ENCODE measurements around the gene PPP1R13B. TPM values are rescaled to one million over a fixed set of nuclear protein-coding genes. Genes with fewer than 3 reads are reported as not detected.

The PPP1R13B gene, protein sequence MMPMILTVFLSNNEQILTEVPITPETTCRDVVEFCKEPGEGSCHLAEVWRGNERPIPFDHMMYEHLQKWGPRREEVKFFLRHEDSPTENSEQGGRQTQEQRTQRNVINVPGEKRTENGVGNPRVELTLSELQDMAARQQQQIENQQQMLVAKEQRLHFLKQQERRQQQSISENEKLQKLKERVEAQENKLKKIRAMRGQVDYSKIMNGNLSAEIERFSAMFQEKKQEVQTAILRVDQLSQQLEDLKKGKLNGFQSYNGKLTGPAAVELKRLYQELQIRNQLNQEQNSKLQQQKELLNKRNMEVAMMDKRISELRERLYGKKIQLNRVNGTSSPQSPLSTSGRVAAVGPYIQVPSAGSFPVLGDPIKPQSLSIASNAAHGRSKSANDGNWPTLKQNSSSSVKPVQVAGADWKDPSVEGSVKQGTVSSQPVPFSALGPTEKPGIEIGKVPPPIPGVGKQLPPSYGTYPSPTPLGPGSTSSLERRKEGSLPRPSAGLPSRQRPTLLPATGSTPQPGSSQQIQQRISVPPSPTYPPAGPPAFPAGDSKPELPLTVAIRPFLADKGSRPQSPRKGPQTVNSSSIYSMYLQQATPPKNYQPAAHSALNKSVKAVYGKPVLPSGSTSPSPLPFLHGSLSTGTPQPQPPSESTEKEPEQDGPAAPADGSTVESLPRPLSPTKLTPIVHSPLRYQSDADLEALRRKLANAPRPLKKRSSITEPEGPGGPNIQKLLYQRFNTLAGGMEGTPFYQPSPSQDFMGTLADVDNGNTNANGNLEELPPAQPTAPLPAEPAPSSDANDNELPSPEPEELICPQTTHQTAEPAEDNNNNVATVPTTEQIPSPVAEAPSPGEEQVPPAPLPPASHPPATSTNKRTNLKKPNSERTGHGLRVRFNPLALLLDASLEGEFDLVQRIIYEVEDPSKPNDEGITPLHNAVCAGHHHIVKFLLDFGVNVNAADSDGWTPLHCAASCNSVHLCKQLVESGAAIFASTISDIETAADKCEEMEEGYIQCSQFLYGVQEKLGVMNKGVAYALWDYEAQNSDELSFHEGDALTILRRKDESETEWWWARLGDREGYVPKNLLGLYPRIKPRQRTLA
- total RNA-seq (2014; rRNA removed; shearing (Covaris generic); ENCODE audit: low replicate concordance), result 3.0 and 3.6 TPM in 2 replicates

DNA sequence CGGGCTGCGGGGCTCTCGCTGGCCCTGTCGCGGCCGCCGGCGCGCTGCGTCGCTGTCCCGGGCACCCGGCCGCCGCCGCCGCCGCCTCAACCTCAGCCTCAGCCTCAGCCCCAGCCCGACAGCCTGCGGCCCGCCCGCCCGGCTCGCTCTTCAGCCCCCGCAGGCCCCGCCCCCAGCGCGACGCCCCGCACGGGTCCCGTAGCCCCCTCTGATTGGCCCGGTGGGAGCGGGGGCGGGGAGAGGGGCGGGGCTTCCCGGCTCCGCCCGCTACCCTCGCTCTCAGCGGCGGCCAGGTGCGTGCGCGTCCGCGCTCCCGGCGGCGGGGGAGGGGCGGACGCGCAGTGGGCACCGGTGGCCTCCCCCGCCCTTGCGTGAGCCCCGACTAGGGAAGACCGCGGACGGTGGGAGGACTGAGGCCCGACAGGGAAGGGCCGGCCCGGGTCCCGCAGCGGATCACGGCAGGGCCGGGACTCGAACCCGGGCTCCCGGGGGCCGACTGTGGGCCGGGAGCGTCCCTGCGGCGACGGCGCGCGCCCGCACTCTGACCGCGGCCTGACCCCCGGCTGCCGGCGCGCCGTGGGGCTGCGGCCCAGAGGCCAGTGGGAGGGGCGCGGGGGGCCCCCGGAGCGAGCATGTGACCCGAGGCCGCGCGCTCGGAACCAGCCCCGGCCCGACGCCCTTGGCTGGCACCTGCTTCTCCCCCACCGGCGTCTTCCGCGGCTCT is at the start of gene PPP1R13B:
Gene PPP1R13B (minus strand): TSS at position 125 of the 724 bp plus-strand sequence. CDS start 268 bp downstream, outside the sequence.
- Histone ChIP-seq H4K20me1 (ENCODE audit: insufficient read depth, low read depth, low read length) (0 out of 2 replicates have a peak, but pooled peaks cover 3% of the 10 kb centered on the region), H3K27ac (ENCODE audit: low read length) (no peak within 1 kb of the TSS), H2AFZ (ENCODE audit: low read length) (peak within 1 kb of the TSS; percentile 70; the same call in 1 of the 2 replicates), H3K4me3 (ENCODE audit: low read length) (peak within 1 kb of the TSS; percentile 68), H3K79me2 (ENCODE audit: low read length) (no peaks in the 10 kb centered on the region), H3K9ac (ENCODE audit: low read length) (peak within 1 kb of the TSS; percentile 69), H3K9me2 (replicated peaks; ENCODE audit: insufficient read depth, low read length) (no peaks in the 10 kb centered on the region), H3K27me3 (ENCODE audit: low read length) (no peaks in the 10 kb centered on the region), H3K9me3 (ENCODE audit: low read length) (no peaks in the 10 kb centered on the region), H3K4me2 (ENCODE audit: low read depth, low read length, poor library complexity, severe bottlenecking) (peak within 1 kb of the TSS; percentile 82), H3K4me1 (ENCODE audit: low read length) (peaks cover 8% of the 10 kb centered on the region), H3K36me3 (ENCODE audit: insufficient read depth, low read length) (no peaks in the 10 kb centered on the region)
- peak; percentile 99 for DNase-seq

DNA sequence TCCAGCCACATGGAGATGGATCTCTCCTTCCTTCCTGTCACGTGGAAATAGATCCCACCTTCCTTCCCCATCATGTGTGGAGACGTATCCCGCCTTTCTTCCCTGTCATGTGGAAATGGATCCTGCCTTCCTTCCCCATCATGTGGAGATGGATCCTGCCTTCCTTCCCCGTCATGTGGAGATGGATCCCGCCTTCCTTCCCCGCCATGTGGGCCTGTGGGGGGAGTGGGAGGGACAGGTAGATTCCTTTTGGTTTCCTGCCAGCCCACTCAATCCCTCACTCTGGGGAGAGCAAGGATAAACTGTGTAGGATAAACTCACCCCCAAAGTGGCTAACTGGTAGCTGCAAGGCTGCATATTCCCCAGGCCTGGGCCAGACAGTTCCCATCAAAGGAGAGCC is 49.2 kb upstream of the PPP1R13B start:
- H4K20me1 ChIP-seq (ENCODE audit: insufficient read depth, low read depth, low read length), result no peaks in the 10 kb centered on the region
- DNase-seq, result no peak

DNA sequence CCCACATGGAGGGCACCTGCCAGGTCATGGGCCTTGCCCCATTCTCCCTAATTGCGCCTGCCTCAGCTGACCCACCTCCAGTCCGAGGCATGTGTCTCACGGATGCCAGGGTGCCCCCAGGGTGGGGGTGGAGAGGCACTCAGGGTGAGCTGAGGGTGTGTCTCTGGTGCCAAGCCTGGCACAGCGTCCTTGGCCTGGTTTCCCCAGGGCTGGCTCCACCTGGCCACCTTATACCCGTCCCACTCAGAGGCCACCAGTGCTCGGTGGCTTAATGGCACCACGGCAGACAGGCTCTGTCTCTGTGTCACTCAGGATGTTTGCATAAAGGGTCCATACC is 47.3 kb upstream of the PPP1R13B start:
- no peaks in the 10 kb centered on the region for H4K20me1 ChIP-seq (ENCODE audit: insufficient read depth, low read depth, low read length)
- H3K27me3 ChIP-seq (ENCODE audit: low read length), result no peaks in the 10 kb centered on the region
- H3K9ac ChIP-seq (ENCODE audit: low read length), result no peak overlapping the region
- no peaks in the 10 kb centered on the region for H3K79me2 ChIP-seq (ENCODE audit: low read length)
- no peak overlapping the region for H3K27ac ChIP-seq (ENCODE audit: low read length)
- no peak overlapping the region for H2AFZ ChIP-seq (ENCODE audit: low read length)
- H3K4me2 ChIP-seq (ENCODE audit: low read depth, low read length, poor library complexity, severe bottlenecking), result no peak overlapping the region
- H3K4me3 ChIP-seq (ENCODE audit: low read length), result no peak overlapping the region
- no peaks in the 10 kb centered on the region for H3K9me3 ChIP-seq (ENCODE audit: low read length)
- no peaks in the 10 kb centered on the region for H3K36me3 ChIP-seq (ENCODE audit: insufficient read depth, low read length)
- no peak for DNase-seq
- peaks cover 12% of the 10 kb centered on the region for H3K4me1 ChIP-seq (ENCODE audit: low read length)
- H3K9me2 ChIP-seq (replicated peaks; ENCODE audit: insufficient read depth, low read length), result no peaks in the 10 kb centered on the region

More for the DNA sequence above, 49.2 kb upstream of the PPP1R13B start:
- H3K4me1 ChIP-seq (ENCODE audit: low read length), result peaks cover 13% of the 10 kb centered on the region
- no peaks in the 10 kb centered on the region for H3K27me3 ChIP-seq (ENCODE audit: low read length)
- no peak overlapping the region for H3K9ac ChIP-seq (ENCODE audit: low read length)
- H3K4me2 ChIP-seq (ENCODE audit: low read depth, low read length, poor library complexity, severe bottlenecking), result no peak overlapping the region
- no peak overlapping the region for H3K4me3 ChIP-seq (ENCODE audit: low read length)
- H3K27ac ChIP-seq (ENCODE audit: low read length), result no peak overlapping the region
- no peaks in the 10 kb centered on the region for H3K79me2 ChIP-seq (ENCODE audit: low read length)
- no peaks in the 10 kb centered on the region for H3K36me3 ChIP-seq (ENCODE audit: insufficient read depth, low read length)
- no peaks in the 10 kb centered on the region for H3K9me3 ChIP-seq (ENCODE audit: low read length)
- no peaks in the 10 kb centered on the region for H3K9me2 ChIP-seq (replicated peaks; ENCODE audit: insufficient read depth, low read length)
- H2AFZ ChIP-seq (ENCODE audit: low read length), result no peak overlapping the region

DNA sequence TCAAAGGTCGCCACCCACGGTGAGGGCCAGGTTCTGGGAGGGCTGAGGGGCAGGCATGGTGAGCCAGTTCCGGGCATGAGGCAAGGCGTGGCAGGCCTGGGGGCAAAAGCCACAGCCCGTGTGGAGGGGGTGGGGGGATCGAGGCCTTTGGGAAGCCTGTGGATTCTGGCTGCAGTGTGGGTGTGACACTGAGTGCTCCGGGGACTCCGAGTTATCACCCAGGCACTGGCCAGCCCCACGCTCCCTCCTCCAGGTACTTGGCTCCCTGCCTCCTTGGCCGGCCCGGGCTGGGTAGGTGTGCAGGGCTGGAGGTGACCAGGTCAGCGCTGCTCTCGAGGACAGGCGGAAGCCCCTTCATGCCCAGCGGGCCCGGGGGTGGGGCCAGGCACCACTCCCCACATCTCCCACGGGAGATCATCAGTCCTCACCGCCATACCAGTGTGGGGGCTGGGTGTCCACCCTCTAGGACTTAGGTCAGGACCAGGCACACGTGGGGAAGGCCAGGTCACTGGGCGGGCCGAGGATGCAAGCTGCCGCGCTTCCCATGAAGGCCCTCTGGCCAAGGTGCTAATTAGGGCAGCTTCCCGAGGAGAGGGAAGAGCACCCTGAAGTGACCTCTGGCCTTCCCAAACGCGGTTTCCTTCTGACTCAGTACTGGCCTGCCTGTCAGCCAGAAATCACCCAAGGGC is 46.8 kb upstream of the PPP1R13B start:
- DNase-seq, result no peak
- no peak overlapping the region for H3K27ac ChIP-seq (ENCODE audit: low read length)
- no peak overlapping the region for H3K9ac ChIP-seq (ENCODE audit: low read length)
- no peak overlapping the region for H3K4me2 ChIP-seq (ENCODE audit: low read depth, low read length, poor library complexity, severe bottlenecking)
- H4K20me1 ChIP-seq (ENCODE audit: insufficient read depth, low read depth, low read length), result no peaks in the 10 kb centered on the region
- no peaks in the 10 kb centered on the region for H3K36me3 ChIP-seq (ENCODE audit: insufficient read depth, low read length)
- H3K4me3 ChIP-seq (ENCODE audit: low read length), result no peak overlapping the region
- H3K4me1 ChIP-seq (ENCODE audit: low read length), result peaks cover 7% of the 10 kb centered on the region
- no peak overlapping the region for H2AFZ ChIP-seq (ENCODE audit: low read length)
- H3K27me3 ChIP-seq (ENCODE audit: low read length), result no peaks in the 10 kb centered on the region
- H3K79me2 ChIP-seq (ENCODE audit: low read length), result no peaks in the 10 kb centered on the region
- H3K9me2 ChIP-seq (replicated peaks; ENCODE audit: insufficient read depth, low read length), result no peaks in the 10 kb centered on the region
- H3K9me3 ChIP-seq (ENCODE audit: low read length), result no peaks in the 10 kb centered on the region

DNA sequence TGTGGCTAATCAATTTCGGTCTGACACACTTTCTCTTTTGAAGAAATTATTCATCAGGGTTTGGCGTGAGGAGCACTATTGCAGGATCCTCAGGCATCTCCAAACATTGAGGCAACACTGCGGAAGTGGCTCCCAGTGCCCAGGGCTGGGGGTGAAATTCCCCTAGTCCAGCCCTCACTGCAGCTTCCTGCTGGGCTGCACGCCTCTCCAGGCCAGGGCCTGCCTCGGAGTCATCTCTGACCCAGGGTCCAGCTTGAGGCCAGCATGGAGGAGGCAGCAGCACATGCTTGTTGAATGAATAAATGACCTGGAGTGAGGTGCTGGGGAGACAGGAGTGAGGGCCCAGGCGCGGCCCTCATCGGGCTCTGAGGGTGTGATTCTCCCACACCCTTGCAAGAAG is 44.9 kb upstream of the PPP1R13B start:
- no peaks in the 10 kb centered on the region for H4K20me1 ChIP-seq (ENCODE audit: insufficient read depth, low read depth, low read length)
- H3K4me1 ChIP-seq (ENCODE audit: low read length), result no peaks in the 10 kb centered on the region
- no peaks in the 10 kb centered on the region for H3K9me2 ChIP-seq (replicated peaks; ENCODE audit: insufficient read depth, low read length)
- H3K79me2 ChIP-seq (ENCODE audit: low read length), result no peaks in the 10 kb centered on the region
- H3K27ac ChIP-seq (ENCODE audit: low read length), result no peak overlapping the region
- H3K27me3 ChIP-seq (ENCODE audit: low read length), result no peaks in the 10 kb centered on the region
- no peak for DNase-seq
- no peaks in the 10 kb centered on the region for H3K36me3 ChIP-seq (ENCODE audit: insufficient read depth, low read length)
- H3K9me3 ChIP-seq (ENCODE audit: low read length), result no peaks in the 10 kb centered on the region
- H2AFZ ChIP-seq (ENCODE audit: low read length), result no peak overlapping the region
- H3K9ac ChIP-seq (ENCODE audit: low read length), result no peak overlapping the region
- H3K4me3 ChIP-seq (ENCODE audit: low read length), result no peak overlapping the region
- H3K4me2 ChIP-seq (ENCODE audit: low read depth, low read length, poor library complexity, severe bottlenecking), result no peak overlapping the region

DNA sequence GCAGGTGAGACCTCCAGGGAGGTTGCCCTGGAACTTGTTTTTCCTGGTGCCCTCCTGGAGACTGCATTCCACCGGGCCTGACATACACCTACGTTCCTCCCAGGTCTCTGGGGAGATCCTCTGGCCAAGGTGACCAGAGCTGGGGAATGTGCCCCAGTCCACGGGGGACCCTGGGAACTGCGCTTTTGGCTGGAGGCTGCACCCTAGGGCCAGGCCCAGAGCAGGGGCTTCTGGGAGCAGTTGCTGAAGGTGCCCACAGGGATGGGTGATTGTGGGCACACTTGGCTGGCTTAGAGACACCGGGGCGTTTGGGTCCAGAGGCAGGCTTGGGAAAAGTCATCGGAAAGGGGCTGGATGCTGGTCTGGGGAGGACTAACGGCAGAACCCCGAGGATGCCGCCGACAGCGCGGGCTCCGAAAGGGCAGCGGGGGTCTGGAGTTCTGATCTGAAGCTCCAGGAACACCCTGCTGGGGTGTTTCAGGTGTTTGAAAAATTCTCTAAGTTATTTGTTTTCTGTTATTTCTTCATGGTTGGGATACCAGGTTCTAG is 44.4 kb upstream of the PPP1R13B start:
- H3K9me3 ChIP-seq (ENCODE audit: low read length), result no peaks in the 10 kb centered on the region
- no peak overlapping the region for H3K4me2 ChIP-seq (ENCODE audit: low read depth, low read length, poor library complexity, severe bottlenecking)
- H3K36me3 ChIP-seq (ENCODE audit: insufficient read depth, low read length), result no peaks in the 10 kb centered on the region
- no peak for DNase-seq
- no peaks in the 10 kb centered on the region for H3K4me1 ChIP-seq (ENCODE audit: low read length)
- H3K27me3 ChIP-seq (ENCODE audit: low read length), result no peaks in the 10 kb centered on the region
- no peaks in the 10 kb centered on the region for H3K79me2 ChIP-seq (ENCODE audit: low read length)
- no peak overlapping the region for H3K9ac ChIP-seq (ENCODE audit: low read length)
- H3K4me3 ChIP-seq (ENCODE audit: low read length), result no peak overlapping the region
- H3K9me2 ChIP-seq (replicated peaks; ENCODE audit: insufficient read depth, low read length), result no peaks in the 10 kb centered on the region
- H2AFZ ChIP-seq (ENCODE audit: low read length), result no peak overlapping the region
- no peak overlapping the region for H3K27ac ChIP-seq (ENCODE audit: low read length)
- no peaks in the 10 kb centered on the region for H4K20me1 ChIP-seq (ENCODE audit: insufficient read depth, low read depth, low read length)

DNA sequence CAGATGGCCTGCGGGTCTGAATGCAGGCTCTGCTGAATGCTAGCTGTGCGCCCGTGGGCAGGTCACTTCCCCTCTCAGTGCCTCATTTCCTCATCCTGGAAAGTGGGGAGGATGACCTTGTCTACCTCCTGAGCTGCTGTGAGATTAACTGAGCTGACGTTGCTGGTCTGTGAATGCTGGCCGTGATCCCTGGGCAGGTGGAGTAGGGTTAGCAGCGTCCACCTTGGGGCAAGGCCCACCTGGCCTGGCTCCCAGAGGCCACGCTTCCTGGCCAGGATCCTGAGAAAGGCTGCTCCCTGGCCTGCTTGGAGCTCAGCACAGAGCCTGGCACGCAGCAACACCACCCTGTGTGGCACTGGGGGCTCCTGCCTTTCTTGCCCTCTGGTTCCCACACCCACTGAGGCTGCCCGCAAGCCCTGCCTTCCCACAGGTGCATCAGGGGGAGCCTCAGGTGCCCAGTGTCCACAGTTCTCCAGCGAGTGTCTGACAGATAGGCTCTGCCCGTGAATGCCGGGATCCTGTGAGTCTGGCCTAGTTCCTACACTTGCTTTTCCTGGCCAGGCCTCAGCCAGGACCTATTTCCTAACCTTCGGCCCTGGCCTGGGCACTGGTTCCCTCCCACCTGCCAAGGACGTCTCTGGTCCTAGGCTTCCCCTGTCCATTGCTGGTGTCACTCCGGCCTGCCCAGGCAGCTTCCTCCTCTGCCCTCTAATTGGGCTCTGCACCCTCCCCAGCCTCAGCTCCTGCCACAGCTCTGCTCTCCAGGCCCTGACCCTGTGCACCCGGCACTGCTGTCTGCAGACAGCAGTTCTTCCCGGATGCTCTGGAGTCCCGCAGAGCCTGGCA is 43.7 kb upstream of the PPP1R13B start:
- Histone ChIP-seq H3K9me2 (replicated peaks; ENCODE audit: insufficient read depth, low read length) (no peaks in the 10 kb centered on the region), H4K20me1 (ENCODE audit: insufficient read depth, low read depth, low read length) (no peaks in the 10 kb centered on the region), H3K4me3 (ENCODE audit: low read length) (no peak overlapping the region), H3K4me2 (ENCODE audit: low read depth, low read length, poor library complexity, severe bottlenecking) (no peak overlapping the region), H3K9me3 (ENCODE audit: low read length) (no peaks in the 10 kb centered on the region), H3K9ac (ENCODE audit: low read length) (no peak overlapping the region), H3K79me2 (ENCODE audit: low read length) (no peaks in the 10 kb centered on the region), H3K4me1 (ENCODE audit: low read length) (no peaks in the 10 kb centered on the region), H3K36me3 (ENCODE audit: insufficient read depth, low read length) (no peaks in the 10 kb centered on the region), H3K27ac (ENCODE audit: low read length) (no peak overlapping the region), H3K27me3 (ENCODE audit: low read length) (no peaks in the 10 kb centered on the region), H2AFZ (ENCODE audit: low read length) (no peak overlapping the region)
- DNase-seq, result no peak
